GM12801 (cell line): ENCODE results near the gene SORCS2.

Experiments
- TF ChIP-seq, protein P1 (sequence below): IDR thresholded peaks from one replicate; pipeline ENCODE4 v1.5.1; 2011; ENCODE audit warnings: control low read depth; ENCODE audit not compliant: insufficient read length; ENCODE audit errors: extremely low read depth

Gene SORCS2

DNA sequence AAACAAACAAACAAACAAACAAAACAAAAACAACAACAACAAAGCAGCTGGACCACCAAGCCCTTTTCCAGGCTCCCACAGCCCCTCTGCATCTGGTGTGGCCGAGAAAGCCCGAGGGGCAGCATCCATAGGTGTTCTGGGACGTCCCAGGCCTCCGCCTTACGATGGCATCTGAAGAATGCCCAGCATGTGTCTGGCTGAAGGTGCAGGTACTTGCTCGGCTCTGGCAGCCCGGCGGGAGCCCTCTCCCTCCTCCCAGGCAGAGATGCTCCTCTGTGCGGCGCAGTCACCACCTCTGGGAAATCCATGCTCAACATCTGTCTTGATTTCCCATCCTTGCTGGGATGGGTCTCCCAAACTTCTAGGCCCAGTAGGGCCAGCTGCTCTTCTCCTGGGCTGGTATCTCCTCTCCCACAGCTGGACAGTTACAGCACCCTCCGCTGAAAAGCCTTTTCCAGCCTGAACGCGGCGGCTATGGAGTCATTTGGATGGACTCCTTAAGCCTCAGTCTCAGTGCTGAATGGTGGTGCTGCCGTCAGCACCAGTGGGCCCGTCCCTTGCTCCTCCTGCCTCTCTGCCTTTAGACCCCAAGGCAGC lies 238.1 kb downstream of the SORCS2 start:
- TF ChIP-seq, protein P1, sequence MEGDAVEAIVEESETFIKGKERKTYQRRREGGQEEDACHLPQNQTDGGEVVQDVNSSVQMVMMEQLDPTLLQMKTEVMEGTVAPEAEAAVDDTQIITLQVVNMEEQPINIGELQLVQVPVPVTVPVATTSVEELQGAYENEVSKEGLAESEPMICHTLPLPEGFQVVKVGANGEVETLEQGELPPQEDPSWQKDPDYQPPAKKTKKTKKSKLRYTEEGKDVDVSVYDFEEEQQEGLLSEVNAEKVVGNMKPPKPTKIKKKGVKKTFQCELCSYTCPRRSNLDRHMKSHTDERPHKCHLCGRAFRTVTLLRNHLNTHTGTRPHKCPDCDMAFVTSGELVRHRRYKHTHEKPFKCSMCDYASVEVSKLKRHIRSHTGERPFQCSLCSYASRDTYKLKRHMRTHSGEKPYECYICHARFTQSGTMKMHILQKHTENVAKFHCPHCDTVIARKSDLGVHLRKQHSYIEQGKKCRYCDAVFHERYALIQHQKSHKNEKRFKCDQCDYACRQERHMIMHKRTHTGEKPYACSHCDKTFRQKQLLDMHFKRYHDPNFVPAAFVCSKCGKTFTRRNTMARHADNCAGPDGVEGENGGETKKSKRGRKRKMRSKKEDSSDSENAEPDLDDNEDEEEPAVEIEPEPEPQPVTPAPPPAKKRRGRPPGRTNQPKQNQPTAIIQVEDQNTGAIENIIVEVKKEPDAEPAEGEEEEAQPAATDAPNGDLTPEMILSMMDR, result no peak

DNA sequence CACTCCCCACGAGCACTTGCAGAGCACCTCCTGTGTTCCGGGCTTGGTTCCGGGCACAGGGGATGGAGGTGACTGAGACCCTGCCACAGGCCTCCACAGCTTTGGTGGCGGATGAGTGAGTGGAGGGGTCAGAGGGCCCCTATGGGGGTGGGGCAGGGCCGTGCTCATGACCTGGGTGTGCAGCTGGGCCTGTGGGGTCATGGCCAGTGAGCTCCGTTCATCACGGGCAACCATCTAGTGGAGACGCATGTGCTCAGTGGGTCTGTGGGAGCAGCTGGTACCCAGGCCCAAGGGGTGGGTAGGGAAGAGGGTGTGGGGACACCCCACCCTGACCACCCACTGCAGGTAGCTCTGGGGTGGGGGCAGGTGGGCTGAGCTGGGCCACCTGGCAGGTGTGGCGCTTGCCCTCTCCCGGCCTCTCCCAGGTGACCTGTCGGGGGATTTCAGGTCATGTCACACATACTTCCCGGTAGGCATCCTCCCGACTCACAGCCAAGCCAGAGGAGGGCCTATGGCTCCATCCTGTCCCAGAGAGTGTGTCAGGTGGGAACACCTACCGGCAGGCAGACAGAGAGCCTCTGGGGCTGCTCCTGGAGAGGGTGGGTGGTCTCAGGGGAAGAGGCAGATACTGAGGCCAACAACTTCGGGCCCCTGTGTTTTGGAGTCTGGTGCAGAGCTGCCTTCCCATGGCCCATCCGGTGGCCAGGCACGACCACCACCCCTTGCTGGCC lies 238.8 kb downstream of the SORCS2 start:
- TF ChIP-seq, protein P1, result no peak

DNA sequence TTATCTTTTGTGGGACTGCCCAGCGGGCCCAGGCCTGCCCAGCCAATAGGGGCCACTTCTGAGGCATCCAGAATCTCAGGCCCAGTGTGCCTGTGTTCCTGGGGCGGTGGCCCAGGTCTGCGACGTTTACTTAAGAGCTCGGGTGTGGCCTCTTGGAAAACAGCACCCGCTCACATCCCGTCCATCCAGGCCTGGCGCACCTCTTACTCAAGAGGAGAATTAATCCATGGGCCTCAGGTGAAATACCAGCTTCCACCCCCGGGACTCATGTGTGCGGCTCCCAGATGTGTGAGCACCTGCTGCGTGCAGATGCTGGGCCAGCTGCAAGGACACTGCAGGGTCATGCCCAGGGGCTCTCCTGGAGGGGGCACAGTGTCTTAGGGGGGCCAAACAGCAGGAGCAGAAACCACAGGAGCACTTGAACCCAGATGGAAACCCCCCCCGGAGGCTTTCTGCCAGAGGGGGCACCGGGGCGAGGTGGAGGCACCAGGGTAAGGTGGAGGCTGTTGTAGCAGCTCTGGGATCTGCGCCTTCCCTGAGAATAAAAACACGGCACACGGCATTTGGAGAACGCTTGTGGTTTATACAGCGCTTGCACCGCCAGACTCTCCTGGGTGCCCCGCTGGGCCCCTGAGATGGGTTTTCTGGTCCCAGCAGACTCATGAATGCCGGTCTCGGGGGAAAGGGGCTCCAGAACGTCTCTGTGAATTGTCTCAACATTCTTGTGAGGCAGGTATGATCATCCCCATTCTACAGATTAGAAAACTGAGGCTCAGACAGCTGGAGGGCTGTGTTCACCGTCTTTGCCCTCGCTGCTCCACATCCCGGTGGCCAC lies 239.6 kb downstream of the SORCS2 start:
- TF ChIP-seq, protein P1, result no peak

- TF ChIP-seq, protein P1, result no peak
These were observed 240.4 kb downstream of the SORCS2 start for GRCh38 chr4:7432531-7433375.

DNA sequence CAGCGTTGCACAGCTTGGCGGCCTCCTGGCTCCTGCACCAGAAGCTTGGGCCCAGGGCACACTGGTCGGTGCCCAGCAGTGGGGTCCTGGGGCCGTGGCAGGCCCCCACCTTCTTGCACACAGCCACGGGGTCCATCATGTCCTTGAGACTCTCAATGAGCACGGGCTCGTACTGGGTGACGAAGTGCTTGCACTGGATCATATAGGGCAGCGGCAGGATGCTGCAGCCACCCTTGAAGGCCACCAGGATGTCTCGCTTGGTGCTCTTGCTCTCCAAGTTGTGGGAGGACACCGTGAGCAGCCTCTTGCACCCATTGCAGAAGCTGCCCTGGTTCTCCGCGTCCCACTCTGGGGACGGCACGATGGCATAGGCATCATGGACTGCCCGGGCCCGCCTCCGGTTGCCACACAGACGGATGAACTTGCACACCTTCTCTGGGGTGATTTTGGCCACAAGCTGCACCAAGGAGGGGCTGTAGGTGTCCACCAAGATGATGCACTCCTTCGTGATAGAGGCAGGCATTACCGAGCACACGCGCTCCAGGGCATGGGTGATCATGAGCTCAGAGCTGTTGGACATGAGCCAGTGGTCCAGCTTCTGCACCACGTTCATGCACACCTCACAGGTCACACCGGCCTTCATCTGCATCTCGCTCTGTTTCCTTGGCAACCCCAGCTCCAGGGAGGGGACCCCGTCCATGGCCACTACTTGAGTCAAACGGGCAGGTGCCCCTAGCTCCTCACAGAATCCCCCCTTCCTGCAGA lies 241.2 kb downstream of the SORCS2 start:
- TF ChIP-seq, protein P1, result no peak

DNA sequence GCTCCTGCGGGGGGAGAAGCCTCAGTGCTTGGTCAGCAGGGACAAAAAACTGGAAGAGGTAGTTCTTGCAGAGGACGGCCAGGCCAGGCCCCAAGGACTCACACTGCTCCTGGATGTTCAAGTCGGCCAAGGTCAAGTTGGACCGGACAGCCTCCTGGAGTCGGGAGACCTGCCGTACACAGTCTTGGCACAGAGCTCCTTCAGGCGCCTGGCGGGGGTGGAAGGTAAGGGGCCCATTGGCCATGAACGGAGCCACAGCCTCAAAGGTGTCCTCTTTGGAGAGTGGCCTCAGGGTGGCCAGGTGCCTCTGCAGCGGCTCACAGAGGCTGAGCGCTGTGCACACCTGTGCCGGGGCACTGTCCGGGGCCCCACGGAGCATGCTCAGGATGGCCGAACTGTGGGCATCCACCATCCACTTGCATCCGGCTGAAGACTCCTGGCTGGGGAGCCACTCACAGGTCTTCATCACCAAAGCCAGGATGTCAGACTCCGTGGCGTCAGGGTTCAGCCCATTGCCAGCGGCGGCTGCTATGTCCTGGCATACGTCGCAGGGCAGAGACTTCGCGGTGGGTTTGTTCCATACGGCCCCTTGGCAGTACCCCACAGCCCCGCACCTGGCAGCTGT lies 241.9 kb downstream of the SORCS2 start:
- TF ChIP-seq, protein P1, result no peak
